DMS153 treated with DMSO at 0.1 percent for 48 hours (cell line): ENCODE results near the gene GPT2.
"Not testable (repeated sequence)": the region's sequence is repeated elsewhere in the genome, so short reads cannot be mapped to it uniquely, and the experiment has no call there.

ENCODE experiments used
- DNase-seq: peaks from one replicate; lab custom pipeline; 2025; ENCODE audit not compliant: unreplicated experiment; lab: John Stamatoyannopoulos, UW

Gene GPT2

DNA sequence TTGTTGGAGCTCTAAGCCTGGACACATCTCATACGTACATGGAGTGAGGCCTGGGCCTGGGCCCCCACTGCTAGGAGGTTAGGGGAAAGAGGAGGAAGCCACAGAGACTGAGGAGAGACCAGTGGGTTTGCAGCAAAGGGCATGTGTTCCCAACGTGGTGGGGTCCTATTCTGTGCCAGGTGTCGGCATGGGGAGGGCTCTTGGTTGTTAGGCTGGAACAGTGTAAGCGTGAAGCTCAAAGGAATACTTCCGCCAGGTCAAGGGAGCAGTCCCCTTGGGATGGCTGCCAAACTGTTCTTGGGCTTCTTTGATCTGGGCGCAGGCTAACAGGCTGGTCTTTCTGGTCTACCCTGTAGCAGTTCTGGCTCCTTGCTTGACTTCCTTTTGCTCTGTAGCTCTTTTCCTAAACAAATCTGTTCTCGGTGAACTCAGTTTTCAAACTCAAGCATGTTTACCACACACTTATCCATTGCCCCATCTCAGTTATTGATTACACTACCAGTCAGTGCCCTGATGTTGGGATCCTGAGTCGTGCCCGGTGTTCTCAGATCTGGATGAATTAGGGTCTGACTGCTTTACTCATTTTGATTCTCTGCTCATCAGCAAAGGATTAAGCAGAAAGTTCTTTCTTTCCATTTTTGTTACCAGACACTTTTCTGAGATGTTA lies 36.4 kb downstream of the GPT2 start:
- DNase-seq = no peak

DNA sequence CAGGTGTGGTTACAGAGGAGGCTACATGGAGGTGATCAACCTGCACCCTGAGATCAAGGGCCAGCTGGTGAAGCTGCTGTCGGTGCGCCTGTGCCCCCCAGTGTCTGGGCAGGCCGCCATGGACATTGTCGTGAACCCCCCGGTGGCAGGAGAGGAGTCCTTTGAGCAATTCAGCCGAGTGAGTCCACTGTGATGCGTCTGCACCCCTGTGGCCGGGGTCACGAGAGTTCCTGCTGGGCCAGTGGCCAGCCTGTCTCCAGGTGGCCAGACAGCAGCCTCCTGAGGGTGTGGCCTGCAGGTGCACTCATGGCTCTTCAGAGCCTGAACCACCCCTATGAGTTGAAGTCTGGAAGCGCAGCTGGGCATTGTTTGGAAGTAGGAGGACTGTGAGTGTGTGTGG lies 38.1 kb downstream of the GPT2 start:
- no peak for DNase-seq

DNA sequence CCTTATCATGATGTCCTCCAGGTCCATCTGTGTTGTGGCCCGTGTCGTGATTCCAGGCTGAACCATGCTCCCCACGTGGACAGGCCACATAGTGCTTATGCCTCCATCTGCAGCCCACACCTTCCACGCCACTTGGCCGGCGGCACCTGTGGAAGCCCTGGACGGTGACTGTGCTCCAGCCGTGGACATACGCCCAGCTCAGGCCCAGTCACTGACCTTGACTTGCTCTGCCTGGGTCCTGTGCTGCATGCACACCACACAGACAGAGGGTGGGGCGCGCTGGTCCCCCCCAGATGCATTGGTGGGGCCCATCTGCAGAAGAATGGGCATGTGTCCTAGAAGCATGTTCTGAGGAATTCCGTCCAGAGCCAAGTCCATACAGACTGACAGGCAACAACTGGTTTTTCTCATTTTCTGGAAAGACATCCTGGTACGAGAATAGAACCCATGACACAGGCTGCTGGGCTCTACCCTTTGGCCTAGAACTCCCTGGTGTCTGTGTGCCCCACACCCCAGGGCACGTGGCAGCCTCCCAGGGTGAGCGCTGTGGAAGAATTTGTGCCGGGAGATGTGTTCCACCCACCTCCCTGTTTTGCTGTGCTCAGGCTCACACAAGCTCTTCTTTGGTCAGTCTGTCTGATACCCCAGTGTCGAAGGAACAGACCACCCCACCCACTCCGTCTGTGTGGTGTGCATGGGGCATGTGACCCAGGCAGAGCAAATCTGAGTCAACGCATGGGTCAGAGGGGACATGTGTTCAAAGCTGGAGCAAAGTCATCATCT lies 39.5 kb downstream of the GPT2 start:
- no peak for DNase-seq

DNA sequence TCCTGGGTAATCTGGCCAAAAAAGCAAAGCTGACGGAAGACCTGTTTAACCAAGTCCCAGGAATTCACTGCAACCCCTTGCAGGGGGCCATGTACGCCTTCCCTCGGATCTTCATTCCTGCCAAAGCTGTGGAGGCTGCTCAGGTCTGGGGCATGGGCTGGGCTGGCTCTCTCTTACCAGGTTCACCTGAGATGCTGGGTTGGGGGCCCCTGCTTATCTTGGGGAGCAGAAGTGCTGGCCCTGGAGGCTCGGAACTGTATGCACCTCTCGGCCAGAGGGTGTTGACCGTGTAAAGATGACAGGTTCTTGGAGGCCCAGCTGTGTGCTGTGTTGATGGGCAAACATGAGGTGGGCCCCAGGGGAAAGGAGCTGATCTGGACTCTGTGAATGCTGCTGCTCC lies 40.2 kb downstream of the GPT2 start:
- no peak for DNase-seq

DNA sequence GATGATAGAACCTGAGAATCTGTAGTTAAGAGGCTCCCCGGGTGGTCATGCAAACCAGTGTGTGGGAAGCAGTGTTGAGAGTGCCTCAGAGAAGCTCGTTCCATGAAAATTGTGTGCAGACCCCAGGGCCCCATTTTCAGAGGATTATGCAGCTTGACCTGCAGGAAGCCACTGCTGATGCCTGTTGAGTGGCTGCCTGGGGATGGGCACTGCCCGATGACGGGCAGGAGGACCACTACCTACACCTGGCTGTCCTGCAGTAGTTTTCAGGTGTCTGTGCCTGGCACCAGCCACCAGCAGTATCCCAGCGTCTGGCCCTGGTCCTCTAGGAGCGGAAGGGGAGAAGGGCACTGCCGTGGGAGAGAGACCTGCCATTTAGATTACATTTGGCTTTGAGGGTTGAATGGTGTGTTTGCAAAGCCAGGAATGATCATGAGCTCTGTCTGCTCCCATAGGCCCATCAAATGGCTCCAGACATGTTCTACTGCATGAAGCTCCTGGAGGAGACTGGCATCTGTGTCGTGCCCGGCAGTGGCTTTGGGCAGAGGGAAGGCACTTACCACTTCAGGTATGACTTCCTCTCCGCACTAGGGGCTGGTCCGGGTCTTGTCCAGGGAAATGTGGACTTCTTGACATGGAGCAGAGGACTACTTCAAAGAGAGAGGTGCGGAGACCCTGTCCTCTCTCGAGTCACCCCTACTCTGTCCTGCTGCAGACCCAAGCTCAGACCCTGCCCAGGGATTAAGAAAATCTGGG lies 42.5 kb downstream of the GPT2 start:
- DNase-seq = no peak

DNA sequence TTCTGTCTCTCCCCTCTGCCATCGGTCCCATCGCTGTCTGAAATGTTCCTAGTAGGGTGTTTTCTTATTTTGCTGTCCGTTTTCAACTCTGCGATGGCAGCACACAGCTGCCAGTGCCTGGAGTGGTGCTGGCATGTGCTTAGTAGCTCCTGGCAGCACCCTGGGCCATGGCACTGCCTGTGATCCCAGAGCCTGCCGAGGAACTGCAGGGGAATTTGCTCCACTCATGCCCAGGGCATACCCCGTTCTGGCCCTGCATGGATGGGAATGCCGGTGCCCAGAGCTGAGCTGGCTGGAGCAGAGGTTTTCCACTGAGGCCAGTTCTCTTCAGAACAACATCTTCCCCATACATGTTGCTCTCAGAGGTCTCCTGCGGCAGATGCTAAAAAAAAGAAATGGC lies 43.1 kb downstream of the GPT2 start:
- DNase-seq = no peak

DNA sequence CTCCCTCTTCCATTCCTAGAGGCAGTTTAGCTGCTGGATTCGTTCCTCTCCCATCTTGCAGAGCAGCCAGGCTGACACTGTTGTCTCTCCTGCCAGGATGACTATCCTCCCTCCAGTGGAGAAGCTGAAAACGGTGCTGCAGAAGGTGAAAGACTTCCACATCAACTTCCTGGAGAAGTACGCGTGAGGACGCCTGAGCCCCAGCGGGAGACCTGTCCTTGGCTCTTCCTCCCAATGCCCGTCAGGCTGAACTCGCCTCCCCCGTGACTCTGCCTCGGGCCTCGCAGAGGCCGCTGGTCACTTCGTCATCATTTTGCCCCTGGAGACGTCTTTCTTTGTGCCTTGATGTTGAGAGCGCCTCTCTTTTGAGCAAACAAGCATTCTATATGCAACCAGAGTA lies 44.6 kb downstream of the GPT2 start:
- no peak for DNase-seq

DNA sequence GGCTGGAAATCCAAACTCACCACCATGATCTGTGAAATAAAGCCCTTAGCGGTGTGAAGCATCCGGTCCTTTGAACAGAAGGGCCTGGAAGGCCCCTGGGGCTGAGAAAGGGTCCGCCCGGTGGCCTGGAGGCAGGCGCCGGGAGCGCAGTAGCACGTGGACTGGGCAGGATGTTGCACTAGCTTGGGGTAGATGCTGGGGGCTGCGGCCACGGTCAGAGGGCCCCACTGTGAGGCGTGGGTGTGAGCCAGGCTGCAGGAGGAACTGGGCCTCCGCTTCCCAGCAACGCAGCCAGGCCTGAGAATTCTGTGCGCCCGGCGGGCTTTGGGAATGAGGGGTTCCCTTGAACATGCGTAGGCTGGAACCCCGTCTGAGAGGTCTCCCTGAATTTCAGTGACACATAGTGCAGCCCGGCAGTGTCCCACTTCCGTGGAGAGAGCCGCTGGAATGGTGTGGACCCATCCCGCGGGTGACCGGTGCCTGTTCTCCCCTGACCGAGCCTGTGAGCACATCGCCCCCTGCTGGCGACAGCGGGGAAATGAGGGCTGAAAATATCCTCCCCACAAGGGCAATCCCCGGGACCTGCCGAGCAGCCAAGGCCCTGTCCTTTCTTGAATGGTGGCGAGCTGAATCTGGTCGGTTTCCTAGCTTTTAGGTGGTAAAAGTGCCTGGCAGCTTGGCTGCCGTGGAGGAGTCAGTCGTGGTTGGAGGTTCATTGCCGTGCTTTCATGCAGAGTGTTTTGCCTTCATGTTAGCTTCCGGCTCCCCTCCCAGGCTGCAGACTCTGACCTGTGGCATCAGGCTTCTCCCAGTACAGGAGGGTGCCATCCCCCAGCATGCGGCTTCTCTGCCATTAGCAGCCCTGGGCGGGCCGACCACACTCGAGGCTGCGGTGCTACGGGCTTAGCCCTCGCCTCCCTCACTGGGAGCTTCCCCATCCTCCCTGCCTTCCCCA lies 45.5 kb downstream of the GPT2 start:
- no peak for DNase-seq

DNA sequence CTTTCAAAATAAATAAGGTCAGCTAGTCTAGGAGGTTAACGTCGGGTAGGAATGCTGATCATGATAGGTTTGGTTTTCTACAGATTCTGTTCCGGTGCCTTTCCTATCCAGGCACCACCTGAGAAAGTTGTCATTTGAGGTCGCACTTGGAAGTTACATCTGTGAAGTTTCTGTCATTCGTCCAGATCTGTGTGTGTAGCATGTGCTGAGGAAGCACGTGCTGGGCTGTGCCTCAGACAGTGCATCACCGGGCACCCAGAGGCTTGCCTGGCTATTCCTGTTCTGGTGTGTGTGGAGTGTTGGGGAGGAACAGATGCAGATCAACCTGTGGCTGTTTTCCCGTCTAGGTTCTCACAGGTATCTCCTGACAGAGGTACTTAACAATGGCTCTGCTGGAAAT lies 46.7 kb downstream of the GPT2 start:
- no peak for DNase-seq

DNA sequence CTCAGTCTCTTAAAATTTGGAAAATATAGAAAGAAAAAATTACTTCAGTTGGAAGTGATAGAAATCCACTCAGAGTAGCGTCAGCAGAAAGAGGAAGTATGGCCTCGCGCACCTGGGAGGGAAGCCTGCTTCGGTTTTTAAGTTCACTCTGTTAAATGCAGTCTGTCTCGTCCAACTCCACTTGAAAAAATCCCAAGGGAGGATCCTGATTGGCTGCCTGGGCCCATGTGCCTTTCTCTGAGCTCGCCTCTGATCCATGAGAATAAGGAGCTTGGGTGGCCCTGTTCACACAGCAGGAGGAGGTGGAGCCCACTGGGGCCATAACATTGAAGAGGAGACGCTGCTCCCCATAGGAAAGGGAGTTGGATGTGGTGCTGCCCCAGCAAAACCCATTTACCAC lies 48.6 kb downstream of the GPT2 start:
- no peak for DNase-seq

DNA sequence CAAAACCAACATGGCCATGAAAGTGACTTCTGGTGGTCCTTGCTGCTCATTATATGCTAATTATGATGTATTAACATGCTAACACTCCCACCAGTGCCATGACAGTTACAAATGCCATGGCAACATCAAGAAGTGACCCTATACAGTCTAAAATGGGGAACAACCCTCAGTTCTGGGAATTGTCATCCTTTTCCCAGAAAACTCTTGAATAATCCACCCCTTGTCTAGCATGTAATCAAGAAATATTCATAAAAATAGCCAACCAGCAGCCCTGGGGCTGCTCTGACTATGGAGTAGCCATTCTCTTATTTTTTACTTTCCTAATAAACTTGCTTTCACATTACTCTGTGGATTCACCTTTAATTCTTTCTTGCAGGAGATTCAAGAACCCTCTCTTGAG lies 53.4 kb downstream of the GPT2 start:
- DNase-seq = no peak

DNA sequence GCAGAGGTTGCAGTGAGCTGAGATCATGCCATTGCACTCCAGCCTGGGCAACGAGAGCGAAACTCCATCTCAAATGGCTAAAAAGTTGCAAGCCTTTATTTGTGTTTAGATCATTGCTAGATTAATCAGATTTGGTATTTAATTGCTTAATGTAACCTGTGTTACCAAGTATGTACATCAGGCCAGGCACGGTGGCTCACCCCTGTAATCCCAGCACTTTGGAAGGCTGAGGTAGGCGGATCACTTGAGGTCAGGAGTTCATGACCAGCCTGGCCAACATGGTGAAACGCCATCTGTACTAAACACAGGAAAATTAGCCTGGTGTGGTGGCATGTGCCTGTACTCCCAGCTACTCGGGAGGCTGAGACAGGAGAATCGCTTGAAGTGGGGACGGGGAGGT lies 60.6 kb downstream of the GPT2 start:
- not testable (repeated sequence) for DNase-seq

DNA sequence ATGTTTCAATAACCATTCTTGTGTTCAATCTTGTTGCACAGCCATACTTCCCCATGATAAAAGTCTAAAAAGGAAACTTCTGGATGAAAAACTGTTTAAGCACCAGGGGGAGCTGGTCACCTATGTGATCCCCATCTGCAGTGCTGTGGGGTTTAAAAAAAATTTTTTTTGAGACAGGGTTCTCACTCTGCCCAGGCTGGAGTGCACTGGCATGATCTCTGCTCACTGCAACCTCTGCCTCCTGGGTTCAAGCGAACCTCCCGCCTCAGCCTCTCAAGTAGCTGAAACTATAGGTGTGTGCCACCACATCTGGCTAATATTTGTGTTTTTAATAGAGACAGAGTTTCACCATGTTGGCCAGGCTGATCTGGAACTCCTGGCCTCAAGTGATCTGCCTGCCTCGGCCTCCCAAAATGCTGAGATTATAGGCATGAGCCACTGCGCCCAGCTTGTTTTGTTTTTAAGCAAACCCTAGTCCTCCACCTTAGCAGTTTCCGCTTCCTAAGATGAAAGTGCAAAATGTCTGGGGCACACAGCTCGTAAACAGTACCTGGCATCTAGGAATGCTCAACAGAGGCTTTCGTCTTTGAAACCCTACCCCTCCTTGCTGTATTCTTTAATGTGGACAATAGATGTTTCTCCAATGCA lies 63.9 kb downstream of the GPT2 start:
- no peak for DNase-seq

DNA sequence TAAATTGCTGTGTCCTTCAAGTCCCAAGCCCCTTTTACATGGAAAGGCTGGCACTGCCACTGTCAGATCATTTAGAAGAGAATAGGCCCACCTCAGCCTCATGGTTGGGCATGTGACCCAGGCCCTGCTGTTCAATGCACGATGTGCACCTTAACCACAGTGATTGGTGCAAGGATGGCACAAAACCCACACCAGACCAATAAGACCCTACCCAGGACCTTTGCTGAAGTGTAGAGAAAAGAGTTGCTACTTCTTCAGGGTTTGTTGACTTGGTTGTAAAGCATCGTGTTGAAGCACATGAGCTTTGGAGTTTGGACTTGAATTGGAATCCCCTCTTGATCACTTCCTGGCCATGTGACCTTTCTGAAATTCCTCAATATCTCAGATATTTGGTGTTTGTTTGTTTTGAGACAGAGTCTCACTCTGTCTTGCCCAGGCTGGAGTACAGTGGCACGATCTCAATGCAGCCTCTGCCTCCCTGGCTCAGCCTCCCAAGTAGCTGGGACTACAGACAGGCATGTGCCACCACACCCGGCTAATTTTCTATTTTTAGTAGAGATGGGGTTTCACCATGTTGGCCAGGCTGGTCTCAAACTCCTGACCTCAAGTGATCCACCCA lies 64.5 kb downstream of the GPT2 start:
- no peak for DNase-seq

DNA sequence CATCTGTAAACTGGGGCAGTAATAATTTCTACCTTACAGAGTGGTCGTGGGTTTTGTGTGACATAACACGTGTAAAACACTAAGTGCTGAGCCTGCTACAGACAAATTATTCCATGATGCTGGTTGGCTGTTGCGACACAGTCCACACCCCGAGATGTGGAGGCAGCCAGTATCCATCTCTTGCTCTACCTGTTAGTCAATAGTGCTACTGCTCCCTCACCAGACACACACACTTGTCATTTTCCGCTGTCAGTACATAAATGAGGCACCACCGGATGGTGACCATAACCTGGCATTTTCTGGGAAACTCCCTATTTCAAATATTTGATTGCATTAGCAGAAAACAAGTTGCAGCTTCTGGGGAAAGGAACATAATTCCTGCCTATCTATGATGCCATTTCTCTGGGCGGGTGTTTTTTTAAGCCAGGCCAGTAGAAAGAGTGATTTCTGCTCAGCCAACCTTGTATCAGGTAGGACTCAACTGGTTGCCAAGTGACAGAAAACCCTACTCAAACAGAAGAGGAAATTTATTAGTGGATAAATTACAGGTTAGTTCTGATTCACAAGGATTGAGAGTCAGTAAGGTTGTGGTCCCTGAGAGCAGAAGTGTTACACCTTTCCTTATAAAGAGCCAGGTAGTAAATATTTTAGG lies 65.2 kb downstream of the GPT2 start:
- DNase-seq = no peak

DNA sequence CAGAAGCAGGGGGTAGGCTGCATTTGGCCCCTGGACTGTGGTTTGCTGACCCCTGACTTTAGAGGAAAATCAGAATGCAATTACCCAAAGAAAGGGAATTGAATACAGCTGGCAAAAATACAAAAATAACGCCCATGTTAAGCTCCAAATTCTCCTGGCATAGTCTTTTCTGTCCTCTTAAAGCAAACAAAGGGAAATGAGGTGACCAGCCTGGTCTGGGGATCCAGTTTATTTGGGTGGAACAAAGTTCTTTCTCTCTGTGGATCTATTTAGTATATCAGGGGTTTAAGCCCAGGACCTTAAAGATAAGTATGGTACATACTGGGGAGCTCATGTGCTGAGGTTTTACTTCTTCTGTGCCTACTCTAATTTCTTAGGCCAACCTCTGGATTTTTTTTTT lies 65.8 kb downstream of the GPT2 start:
- no peak for DNase-seq

DNA sequence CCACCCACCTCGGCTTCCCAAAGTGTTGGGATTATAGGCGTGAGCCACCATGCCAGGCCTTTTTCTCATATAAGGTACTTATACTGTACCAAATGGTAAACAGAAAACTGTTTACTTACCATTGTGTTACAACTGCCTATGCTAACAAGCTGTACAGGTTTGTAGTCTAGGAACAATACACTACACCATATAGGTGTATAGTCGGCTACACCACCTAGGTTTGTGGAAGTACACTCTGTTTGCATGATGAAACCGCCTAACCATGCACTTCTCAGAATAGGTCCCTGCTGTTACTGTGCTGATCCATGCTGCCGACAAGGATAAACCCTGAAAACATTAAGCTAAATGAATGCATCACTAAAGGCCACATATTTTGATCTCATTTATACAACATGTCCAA lies 70.4 kb downstream of the GPT2 start:
- no peak for DNase-seq

DNA sequence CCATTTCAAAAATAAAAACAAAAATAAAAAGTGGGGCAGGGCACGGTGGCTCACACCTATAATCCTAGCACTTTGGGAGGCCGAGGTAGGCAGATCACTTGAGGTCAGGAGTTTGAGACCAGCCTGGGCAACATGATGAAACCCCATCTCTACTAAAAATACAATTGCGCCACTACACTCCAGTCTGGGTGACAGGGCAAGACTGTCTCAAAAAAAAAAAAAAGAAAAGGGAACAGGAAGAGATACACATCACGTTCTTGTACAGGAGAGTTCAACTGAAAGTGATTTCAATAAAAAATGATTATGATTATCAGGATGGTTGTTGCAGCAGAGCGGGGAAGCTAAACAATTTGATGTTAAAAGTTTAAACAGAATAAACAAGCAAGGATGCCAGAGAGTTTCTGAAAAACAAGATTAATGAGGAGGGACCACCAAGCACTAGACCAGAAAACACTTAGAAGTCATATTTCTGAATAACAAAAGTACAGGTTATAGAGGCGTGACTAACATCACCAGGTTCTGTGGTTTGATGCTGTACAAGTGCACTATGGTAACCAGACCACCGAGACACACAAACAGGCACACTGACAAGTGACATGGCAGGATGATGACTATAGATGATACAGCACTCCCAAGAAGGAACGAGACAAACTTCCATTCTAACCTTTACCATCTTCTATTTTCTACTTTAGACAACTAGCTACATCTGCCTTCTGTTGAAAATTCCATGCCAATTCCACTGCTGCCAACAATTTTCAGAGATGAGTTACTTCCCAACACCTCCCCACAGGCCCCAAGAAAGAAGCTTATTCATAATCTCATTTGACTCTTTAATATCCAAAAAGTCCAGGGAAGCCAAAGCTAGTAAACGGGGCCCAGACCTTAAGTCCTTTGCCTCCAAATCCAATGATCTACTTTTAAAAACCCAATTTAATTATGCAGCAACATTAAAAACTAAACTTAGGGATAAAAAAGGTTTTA lies 77.5 kb downstream of the GPT2 start:
- DNase-seq = no peak
